HL-60/S4 treated with retinoic acid at 250 ng/mL for 4 days and 3 days (cell line): ENCODE results near the gene SLC25A31.

Experiments
- in situ Hi-C: fragments of 300-500 bp; cut with MboI; formaldehyde crosslinking; loops from 2 replicates; pipeline ENCODE4 v1.7.0; 2022; ENCODE audit warnings: low sequenced_read_pairs

SLC25A31 gene

GRCh38 chr4:127730142-127730913 lies at the start of gene SLC25A31:
Gene SLC25A31 (plus strand): TSS chr4:127730400. CDS start chr4:127730546, 146 bp downstream.
- in situ Hi-C loops = no loop called here

- in situ Hi-C loops = no loop called here
Measured at GRCh38 chr4:127685292-127685691, 44.9 kb upstream of the SLC25A31 start.

GRCh38 chr4:127686658-127687057 lies 43.5 kb upstream of the SLC25A31 start:
- in situ Hi-C loops = no loop called here

GRCh38 chr4:127687580-127687979 lies 42.6 kb upstream of the SLC25A31 start:
- in situ Hi-C loops = no loop called here

- in situ Hi-C loops = no loop called here
Measured at GRCh38 chr4:127698789-127699200, 31.4 kb upstream of the SLC25A31 start.

GRCh38 chr4:127708985-127709384 lies 21.2 kb upstream of the SLC25A31 start:
- in situ Hi-C loops = no loop called here

GRCh38 chr4:127709456-127709855 lies 20.7 kb upstream of the SLC25A31 start:
- in situ Hi-C loops = no loop called here

GRCh38 chr4:127731406-127731805 lies 1.2 kb downstream of the SLC25A31 start:
- in situ Hi-C loops = no loop called here

- in situ Hi-C loops = no loop called here
Measured at GRCh38 chr4:127732623-127733328, 2.6 kb downstream of the SLC25A31 start.

- in situ Hi-C loops = no loop called here
Measured at GRCh38 chr4:127734976-127735375, 4.8 kb downstream of the SLC25A31 start.

GRCh38 chr4:127737295-127737694 lies 7.1 kb downstream of the SLC25A31 start:
- in situ Hi-C loops = no loop called here

GRCh38 chr4:127741247-127741646 lies 11.0 kb downstream of the SLC25A31 start:
- in situ Hi-C loops = no loop called here

GRCh38 chr4:127747883-127748282 lies 17.7 kb downstream of the SLC25A31 start:
- in situ Hi-C loops = no loop called here

GRCh38 chr4:127748957-127749356 lies 18.8 kb downstream of the SLC25A31 start:
- in situ Hi-C loops = no loop called here

GRCh38 chr4:127756906-127757305 lies 26.7 kb downstream of the SLC25A31 start:
- in situ Hi-C loops = no loop called here

- in situ Hi-C loops = no loop called here
Measured at GRCh38 chr4:127759228-127759820, 29.1 kb downstream of the SLC25A31 start.

- in situ Hi-C loops = no loop called here
Measured at GRCh38 chr4:127759893-127760292, 29.7 kb downstream of the SLC25A31 start.

- in situ Hi-C loops = no loop called here
Measured at GRCh38 chr4:127771535-127772275, 41.5 kb downstream of the SLC25A31 start.

GRCh38 chr4:127772769-127773671 lies 42.8 kb downstream of the SLC25A31 start:
- in situ Hi-C loops = no loop called here

GRCh38 chr4:127775843-127776242 lies 45.6 kb downstream of the SLC25A31 start:
- in situ Hi-C loops = no loop called here
